ENCODE data around the gene LRRC8C.

GRCh38 chr1:89723144-89723543, 90.2 kb downstream of the LRRC8C start:
- TF ChIP-seq EZH2 (IDR thresholded peaks at IDR 0.05) (no peak), POLR2AphosphoS5 (IDR thresholded peaks at IDR 0.05; ENCODE audit: borderline replicate concordance, low read depth, low read length) (no peak)
